Measurements from ENCODE around the gene MAPK1.

- TF ChIP-seq, protein P1, sequence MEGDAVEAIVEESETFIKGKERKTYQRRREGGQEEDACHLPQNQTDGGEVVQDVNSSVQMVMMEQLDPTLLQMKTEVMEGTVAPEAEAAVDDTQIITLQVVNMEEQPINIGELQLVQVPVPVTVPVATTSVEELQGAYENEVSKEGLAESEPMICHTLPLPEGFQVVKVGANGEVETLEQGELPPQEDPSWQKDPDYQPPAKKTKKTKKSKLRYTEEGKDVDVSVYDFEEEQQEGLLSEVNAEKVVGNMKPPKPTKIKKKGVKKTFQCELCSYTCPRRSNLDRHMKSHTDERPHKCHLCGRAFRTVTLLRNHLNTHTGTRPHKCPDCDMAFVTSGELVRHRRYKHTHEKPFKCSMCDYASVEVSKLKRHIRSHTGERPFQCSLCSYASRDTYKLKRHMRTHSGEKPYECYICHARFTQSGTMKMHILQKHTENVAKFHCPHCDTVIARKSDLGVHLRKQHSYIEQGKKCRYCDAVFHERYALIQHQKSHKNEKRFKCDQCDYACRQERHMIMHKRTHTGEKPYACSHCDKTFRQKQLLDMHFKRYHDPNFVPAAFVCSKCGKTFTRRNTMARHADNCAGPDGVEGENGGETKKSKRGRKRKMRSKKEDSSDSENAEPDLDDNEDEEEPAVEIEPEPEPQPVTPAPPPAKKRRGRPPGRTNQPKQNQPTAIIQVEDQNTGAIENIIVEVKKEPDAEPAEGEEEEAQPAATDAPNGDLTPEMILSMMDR (IDR thresholded peaks at IDR 0.05), result no peak
- TF ChIP-seq POLR2AphosphoS5 (IDR thresholded peaks at IDR 0.05) (no peak), POLR2A (IDR thresholded peaks at IDR 0.05) (no peak), EP300 (IDR thresholded peaks at IDR 0.05) (no peak)
These were observed 69.8 kb downstream of the MAPK1 start for GRCh38 chr22:21797444-21798221.
